Measurements from ENCODE around the gene MACROD2.
A peak's percentile ranks its signal among the peaks of the same experiment; 100 is the strongest.

Gene MACROD2

DNA sequence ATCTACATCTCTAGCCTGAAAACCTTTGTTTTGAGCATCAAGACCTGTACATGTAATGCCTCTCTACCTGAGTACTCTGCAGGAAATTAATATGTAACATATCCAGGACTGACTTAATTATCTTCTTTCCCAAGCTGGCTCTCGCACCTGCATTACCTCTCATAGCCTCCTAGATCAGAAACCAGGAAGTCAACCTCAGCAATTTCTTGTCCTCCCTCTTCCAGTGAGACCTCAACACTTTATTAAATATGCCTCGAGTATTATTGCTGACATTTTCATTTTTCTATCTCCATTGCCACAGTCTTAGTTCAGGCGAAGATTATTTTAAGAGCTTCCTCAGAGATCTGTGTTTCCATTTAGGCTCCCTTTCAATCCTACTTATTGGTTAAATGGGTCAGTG, 69.0 kb downstream of the MACROD2 start:
- no peak for DNase-seq

DNA sequence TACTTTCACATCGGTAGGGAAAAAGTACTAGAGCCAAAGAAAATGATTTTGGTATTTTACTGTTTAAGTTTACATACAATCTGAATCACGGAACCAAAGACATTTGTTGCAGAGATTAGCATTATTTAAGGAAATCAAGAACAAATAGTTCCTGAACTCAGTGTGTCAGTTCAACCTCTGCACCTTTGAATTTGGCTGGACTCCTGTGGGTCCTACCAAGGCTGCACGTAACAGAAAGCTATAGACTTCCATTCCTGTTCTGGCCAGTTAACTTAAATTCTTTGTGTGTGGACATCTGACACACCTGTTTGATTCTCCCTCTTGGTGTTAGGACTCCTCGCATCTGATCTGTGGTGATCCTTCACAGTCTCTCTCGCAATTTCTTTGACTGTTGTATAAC, 69.6 kb downstream of the MACROD2 start:
- DNase-seq: no peak

DNA sequence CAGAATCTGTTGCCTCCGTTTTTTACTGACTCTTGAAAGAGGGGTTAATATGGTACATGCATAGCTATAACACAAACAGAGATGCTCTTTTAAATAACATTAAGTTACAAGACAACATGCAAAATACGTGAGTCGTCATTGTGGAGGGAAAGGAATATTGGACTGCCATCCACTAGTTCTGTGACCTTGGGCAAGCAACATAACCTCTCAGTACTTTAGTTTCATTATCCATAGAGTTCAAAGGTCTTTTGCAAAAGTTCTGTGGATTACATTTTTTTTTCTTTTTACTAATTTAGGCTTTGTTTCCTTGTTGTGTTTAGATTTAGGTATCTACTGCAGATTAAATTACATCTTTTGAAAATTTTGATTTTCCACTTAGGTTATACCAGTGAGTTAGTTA, 70.5 kb downstream of the MACROD2 start:
- no peak for DNase-seq

DNA sequence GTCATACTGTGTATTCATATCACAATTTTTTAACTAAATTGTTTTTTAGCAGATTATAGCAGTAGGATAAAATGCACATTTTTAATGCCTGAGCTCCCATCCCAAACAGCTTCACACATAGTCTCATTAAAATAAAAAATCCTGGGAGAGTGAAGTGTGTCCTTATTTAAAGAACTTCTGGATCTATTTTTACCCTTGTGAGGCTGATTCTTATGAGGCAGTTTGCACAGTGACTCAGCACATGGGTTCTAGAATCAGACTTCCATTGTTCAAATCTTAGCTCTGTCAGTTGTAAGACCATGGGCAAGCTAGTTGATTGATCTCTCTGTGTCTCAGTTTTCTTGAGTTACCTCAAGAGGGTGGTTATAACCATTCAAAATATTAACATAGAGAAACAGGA, 72.3 kb downstream of the MACROD2 start:
- no peak for DNase-seq

DNA sequence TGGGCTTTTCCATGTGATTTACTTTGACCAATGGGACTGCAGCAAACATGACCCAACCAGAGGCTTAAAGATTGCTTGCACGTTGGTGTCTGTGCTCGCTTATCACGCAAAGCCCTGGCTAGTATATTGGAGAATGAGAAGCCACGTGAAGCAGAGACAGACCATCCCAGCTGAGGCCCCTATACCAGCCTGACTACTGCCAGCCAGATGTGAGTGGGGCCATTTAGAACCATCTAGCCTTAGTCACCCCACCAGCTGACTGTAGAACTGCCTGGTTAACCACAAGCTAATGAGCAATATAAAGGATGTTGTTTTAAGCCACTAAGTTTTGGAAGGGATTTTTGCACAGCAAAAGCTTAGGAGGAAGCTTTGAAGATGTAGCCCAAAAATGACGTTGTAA, 74.5 kb downstream of the MACROD2 start:
- no peak for DNase-seq

DNA sequence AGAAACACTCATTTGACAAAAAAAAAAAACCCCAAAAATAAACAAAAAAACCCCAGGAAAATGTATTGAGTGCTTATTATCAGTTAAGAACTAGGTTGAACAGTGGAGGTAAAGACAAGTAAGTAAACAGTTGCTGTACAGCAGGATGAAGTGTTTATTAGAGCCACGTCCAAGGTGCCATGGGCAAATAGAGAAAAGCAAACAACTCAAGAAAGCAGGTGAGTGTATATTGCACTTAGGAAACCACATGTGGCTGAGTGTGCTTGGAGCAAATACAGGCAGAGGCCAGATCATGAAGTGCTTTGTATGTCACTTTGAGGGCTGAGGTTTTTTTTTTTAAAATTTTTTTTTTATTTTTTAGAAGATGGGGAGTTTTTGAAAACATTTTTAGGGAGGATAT, 98.3 kb downstream of the MACROD2 start:
- DNase-seq: peak; percentile 69

DNA sequence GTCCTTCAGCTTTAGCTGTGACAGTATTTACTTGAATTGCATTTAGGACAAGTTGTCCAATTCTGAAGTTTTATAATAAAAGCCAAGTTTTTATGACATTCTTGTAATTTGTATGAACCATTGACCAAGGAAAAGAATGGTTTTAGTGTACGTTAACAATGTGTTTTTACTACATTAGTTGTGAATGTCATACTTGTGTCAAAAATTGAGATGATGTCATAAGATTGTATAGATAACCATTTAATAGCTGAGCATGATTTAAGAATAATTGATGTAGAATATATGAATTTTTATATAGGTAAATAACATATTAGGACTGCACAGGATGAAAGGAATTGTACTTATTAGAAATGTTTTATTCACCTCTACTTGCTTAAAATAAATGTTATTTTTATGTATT, 102.9 kb downstream of the MACROD2 start:
- DNase-seq: no peak

DNA sequence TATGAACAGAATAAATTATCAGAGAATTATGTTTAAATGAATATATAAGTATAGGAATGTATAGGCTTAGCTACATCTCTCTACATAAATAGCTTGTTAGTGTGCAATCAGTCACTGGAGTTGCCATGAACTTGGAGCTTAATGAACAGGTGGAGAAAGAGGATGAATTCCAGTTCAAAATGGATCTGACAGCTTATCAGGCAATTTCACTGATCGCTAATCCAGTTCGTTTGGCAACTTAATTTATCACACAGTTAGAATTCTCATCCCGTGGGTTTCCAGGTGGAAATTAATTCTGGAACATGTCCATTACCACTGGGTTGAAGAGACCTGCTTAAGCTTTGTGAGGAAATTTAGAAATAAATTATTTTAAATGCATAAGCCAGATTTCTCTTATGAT, 118.1 kb downstream of the MACROD2 start:
- DNase-seq: no peak

DNA sequence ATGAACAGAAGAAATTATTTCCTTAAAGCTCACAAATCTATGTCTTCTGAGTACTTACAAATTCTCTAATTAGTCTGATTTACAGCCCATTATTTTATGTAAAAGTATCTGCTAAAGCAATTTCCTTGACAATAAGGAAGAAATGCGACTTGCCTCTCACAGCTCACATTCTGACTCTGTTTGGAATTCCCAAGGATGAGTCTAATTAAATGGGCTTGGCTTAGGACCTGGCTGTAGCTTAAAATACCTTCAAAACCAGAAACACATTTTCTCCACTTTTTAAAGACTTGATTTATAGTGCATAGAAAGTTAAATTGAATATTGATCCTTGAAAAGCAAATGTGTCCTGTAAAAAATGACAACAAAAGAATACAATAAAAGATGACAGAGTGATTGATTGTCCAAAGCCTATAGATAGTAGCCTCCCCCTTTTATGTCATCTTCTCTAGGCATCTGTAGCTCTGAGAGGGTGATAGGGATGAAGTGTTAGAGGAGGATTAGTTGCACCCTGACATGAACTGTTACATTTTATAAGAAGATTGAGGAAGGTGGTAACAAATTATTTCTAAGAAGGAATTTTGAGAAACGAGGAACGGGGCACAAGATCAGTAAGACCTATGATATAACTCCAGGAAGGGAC, 118.9 kb downstream of the MACROD2 start:
- DNase-seq: no peak

DNA sequence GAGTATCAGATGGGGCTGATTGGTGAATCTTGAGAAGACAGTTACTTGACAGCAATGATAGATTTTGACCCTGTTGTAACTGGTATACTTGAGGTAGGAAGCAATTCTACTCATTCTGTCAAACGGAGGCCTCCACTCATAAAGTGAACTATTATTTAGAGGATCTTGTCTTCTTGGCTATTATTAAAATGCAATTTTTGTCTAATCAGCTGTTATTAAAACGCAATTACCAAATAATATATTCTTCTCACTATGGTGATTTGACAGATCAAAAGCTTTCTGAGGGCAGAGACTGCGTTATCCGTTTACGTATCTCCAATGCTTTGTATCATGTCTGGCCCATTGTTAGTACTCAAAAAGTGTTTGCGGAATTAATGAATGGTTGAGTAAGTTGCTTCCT, 120.7 kb downstream of the MACROD2 start:
- no peak for DNase-seq

DNA sequence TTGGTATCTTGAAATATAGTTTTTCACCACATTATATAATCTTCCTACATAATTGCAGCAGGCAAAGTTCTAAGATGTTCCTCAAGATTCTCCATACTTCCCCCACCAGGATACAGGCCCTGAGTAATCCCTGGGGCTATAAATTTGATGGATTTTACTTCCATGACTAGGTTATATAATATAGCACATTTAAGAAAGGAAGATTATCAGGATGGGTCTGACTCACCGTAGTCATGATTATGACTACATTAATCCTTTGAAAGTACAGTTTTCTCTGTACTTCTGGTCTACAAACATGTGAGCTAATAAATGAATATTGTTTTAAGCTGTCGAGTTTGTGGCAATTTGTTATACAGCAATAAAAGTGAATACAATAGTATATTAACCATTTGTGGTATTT, 122.5 kb downstream of the MACROD2 start:
- no peak for DNase-seq

DNA sequence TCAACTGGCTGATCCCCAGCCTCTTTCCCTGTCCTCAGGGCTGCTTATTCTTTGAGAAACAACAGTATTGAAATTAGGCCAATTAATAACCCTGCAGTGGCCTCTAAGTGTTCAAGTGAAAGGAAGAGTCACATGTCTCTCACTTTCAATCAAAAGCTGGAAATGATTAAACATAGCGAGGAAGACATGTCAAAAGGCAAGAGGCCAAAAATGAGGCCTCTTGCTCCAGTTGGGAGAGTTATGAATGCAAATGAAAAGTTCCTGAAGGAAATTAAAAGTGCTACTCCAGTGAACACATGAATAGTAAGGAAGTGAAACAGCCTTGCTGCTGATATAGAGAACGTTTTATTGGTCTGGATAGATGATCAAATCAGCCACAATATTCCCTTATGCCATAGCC, 131.5 kb downstream of the MACROD2 start:
- DNase-seq: no peak

DNA sequence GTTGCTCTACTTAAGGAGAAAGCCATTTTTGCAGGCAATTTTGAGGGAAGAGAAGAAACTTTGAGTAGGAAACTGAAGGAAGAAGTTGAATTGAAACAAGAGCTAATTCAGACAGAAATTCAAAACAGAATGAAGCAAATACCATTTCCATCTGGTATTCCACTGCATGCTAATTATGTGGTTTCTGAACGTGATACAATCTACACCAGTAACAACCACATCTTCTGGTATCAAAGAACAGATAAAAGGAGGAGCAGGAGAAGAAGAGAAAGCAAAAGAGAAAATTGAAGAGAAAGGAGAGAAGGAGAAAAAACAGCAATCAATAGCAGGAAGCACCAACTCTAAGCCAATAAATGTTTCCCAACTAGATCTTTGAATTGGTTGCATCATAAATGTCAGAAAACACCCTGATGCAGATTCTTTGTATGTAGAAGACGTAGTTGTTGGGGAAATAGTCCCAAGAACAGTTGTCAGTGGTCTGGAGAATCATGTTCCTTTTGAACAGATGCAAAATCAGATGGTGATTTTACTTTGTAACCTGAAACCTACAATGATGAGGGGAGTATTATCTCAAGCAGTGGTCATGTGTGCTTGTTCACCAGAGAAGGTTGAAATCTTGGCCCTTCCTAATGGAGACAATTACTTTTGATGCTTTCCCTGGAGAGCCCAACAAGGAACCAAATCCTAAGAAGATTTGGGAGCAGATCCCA, 132.4 kb downstream of the MACROD2 start:
- no peak for DNase-seq

DNA sequence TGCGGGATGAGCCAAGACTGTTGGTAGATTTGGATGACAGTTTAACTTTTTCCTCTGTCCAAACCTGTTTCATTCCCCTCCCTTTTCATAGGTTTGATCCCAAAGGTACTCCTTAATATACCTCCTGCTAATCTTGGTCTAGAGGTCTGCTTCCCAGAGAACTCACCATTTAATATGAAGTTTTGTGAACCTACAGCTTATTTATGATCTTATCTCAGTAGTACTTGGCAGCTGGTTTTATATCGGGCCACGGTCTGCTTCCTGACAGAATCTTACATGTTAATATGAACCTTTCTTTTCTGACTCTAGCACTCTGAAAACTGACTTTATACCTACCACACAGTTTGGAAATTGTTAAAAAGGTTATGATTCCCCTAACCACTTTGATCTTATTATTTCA, 138.7 kb downstream of the MACROD2 start:
- DNase-seq: no peak

DNA sequence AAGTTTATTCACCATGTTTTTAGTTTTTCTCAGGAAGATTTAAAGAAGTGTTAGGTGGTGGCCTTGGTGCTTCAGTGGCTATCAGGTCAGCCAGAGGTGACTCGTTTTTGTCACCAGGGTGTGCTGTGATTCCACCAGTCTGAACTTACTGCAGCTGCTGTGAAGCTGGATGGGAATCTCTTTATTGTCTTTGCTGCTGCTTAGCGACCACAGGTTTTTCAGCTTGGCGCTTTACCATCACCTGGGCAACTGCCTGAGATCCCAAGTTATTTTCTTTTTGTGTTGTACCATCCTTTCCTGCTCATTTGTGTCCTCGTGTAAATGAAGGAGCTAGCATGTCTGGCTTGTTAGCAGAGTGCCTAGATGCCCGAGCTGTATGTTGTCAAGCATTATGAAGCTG, 146.9 kb downstream of the MACROD2 start:
- peak; percentile 66 for DNase-seq

DNA sequence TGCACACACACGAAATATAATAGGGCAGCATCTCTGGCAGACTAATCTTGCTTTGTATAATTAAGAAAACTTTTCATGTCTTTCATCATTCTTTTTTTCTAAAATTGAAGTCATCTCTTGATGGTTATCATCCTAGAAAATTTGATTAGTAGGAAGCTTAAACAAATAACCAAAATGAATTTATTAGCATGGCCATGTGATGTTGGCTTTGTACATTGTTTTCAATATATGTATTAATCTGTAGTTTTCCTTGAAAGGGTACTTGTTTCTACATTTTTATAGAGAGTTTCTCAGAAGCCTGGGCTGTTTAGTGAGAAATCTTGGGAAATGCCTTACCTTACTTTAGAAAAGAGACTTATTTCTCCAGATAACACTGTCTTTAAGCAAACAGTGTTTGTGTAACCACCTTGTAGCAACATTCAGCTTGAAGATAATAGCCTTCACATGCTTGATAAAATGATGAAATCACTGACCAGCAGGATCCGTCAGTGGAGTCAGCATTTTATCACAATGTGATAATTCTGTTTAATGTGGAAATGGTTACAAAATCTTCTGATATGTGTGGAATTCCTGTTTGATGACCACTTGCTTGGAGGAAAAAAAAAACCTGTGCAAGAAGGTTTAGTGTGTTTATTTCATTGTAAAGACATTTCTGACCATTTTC, 147.8 kb downstream of the MACROD2 start:
- DNase-seq: no peak

DNA sequence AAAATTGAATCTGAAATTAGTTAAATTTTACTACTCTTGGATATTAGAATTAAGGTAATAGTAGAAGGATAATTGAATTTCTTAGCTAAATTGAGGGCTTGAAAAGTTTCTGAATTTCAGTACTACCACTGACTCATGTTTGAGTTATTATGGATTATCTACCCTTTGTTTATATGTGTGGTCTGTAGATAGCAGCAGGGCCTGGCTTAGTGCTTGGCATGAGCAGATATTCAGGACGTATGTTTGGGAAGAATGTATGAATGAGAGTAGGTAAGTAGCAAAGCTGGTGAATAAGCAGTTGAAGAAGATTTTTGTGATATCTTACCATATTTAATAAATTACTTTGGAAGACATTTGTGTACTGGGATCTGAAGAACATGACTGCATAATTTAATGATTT, 152.7 kb downstream of the MACROD2 start:
- no peak for DNase-seq

DNA sequence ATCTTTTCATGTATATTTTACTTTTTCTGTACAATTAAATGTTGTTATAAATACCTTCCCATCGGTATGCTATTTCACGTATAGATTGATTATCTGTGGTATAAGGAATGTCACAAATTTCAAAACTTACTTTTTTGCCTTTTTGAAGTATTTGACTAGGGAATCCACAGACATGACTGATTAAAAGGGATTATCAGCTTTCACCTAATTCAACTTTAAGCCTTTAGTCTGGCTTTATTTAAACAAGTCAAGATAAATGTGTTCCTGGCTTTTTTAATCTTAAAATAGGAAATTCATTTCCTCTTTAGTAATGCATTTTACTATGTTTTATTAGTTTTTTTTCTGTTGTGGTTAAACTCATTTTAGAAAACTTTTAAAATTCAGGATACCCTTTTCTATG, 160.0 kb downstream of the MACROD2 start:
- DNase-seq: no peak

DNA sequence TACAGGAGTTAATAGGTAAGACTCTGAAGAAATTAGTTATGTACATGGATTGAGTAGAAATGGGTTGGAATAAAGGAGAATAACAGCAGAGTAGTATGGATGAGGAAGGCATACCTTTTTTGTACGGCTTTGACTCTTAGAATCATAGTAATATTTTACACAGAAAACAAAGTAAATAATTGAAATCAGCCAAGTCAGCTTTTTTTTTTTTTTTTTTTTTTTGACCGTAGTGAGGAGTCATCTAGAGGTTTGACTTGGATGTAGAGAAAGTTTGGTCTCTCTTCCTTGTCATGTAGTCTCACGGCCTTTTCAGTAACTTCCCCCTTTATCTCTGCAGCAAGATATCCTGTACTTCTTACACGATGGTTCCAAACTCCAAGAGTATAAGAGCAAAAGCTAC, 183.2 kb downstream of the MACROD2 start:
- no peak for DNase-seq

DNA sequence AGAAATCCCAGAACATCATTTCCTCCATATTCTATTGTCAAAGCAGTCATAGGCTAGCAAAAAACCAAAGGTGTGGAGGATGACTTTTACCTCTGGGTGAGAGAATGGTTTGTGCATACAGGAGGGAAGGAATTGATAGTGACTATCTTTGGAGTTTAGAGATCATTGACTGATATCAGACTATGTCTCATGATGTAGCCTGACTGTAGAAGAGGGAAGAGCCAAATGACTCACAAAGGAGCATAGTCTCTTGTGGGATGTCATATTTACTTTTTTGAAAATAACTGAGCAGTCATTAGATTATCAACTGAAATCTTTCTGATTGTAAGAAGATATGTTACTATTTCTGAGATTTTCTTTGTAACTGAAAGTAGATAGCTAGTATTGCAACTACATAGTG, 183.6 kb downstream of the MACROD2 start:
- no peak for DNase-seq

DNA sequence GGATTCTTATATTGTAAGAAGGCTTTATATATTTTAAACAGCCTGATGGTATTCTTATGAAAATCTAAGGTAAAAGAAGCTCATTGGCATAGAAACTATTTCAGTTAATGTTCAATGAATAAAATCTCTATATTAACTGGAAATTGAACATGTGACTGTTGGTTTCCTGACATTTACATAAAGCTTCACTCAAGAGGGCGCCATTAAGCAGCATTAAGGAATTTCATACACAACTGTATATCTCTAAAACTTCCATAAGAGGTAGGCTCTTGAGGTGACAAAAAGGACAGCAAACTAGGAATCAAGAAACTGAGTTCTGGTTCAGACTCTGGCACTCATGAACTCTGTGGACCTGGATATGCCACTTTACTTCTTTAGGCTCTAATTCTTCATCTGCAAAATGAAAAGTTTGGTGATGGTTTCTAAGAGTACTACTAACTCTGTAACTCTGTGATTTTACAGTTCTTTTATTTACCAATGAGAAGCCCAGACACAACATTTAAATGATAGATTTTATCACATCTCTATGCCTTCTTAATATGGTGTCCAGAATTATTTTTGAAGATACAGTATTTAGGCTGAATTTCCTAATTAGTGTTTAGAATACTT, 194.6 kb downstream of the MACROD2 start:
- DNase-seq: peak; percentile 7

DNA sequence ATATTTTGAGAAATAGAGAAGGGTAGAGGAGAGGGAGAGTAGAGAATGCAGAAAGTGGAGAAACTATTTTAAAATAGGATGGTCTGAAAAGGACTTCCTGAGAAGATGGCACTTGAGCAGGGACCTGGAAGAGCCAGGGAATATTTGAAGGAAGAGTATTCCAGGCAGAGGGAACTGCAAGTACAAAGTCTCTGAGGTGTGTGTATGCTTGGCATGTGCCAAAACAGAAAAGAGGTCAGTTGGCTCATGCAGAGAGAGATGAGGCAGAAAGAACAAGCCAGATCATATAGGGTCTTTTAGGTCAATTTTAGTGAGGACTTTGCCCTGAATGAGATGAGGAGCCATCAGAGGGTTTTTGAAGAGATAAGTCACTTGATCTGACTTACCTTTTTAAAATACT, 196.2 kb downstream of the MACROD2 start:
- no peak for DNase-seq

DNA sequence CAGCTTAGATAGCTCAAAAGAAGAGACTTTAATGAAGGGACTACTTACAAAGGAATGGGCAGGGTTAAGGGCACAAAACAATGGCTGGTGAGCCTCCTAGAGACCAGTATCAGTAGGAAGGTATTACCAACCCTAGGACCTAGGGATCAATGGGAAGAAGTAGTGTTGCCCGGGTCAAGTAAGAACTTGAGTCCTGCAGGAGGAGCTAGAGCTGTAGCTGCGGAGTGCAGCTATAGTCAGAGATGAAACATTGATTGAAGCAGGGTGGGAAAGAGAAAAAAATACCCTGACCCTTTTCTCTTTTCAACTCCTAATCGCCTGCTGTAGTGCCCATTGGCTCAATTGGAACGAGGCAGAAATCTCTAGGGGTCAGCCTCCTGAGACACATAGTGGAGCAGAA, 198.1 kb downstream of the MACROD2 start:
- DNase-seq: no peak

DNA sequence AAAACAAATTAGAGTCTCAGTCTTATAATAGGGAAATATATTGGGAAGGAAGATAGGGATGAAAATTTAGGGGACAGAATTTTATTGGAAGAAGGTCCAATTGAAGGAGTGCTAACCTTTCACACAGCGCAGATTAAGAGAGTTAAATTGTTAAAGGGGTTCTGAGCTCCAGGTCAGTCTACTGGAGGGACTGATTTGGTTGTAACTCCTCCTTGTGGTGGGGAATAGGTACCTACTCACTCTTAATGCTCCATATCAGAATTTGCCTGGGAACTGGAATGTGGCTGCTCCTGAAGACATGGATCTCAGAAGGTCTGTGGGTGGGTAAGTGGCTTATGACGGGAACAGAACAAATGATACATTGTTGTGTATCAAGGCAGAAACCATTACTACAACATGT, 198.6 kb downstream of the MACROD2 start:
- DNase-seq: no peak
